HEK293 (cell line): Measurements from ENCODE around the gene FOXD1.

Experiments
- CTCF ChIA-PET: fragments of 350-600 bp; formaldehyde crosslinking; extraction: SDS; loops from one replicate; lab custom pipeline; 2021; ENCODE audit warnings: antibody characterized with exemption; lab: Yijun Ruan, JAX
- POLR2A ChIA-PET: fragments of 300-600 bp; formaldehyde crosslinking; extraction: SDS; loops from one replicate; lab custom pipeline; 2020; ENCODE audit warnings: antibody characterized with exemption, inconsistent platforms; lab: Yijun Ruan, JAX
- H3K27ac ChIP-seq: fragments of 200-500 bp; sonication (Bioruptor generic); 2 replicates; pipeline ENCODE4 v1.5.1; 2014; ENCODE audit warnings: low read depth, low read length, control low read depth, inconsistent platforms; ENCODE audit errors: extremely low read depth
- H3K36me3 ChIP-seq, 2 experiments: fragments of 200-500 bp in 1 of 2; sonication (Bioruptor generic) in 1 of 2; 1 replicate in 1 of 2; 2 replicates in 1 of 2; pipeline ENCODE4 v1.5.1; 2014 to 2017; ENCODE audit warnings: inconsistent platforms in 2 of 2, low read length in 2 of 2; ENCODE audit not compliant: control insufficient read depth in 2 of 2, insufficient read depth in 1 of 2
- H3K4me1 ChIP-seq: fragments of 200-500 bp; sonication (Bioruptor generic); 2 replicates; pipeline ENCODE4 v1.5.1; 2014; ENCODE audit warnings: mild to moderate bottlenecking, low read length, inconsistent platforms; ENCODE audit not compliant: control insufficient read depth, insufficient read depth
- H3K4me3 ChIP-seq: 2 replicates; pipeline ENCODE4 v1.5.1; 2011; ENCODE audit warnings: low read depth, mild to moderate bottlenecking, control low read depth, low read length, moderate library complexity
- H3K9me3 ChIP-seq: fragments of 200-500 bp; sonication (Bioruptor generic); 2 replicates; pipeline ENCODE4 v1.5.1; 2014; ENCODE audit warnings: low read depth, low read length, inconsistent platforms; ENCODE audit not compliant: control insufficient read depth, insufficient read depth
- EGR2 ChIP-seq: fragments of 450-650 bp; formaldehyde crosslinking; IDR thresholded peaks from 2 replicates; pipeline ENCODE4 v1.5.1; 2016; ENCODE audit warnings: low read depth, missing biosample characterization, missing genetic modification characterization
- IKZF3 ChIP-seq: fragments of 450-650 bp; IDR thresholded peaks from 2 replicates; pipeline ENCODE4 v1.5.0; 2018; ENCODE audit warnings: missing biosample characterization, mild to moderate bottlenecking, missing genetic modification characterization, moderate library complexity
- MYNN ChIP-seq: fragments of 450-650 bp; formaldehyde crosslinking; IDR thresholded peaks from 2 replicates; pipeline ENCODE4 v1.5.1; 2016; ENCODE audit warnings: missing biosample characterization, missing genetic modification characterization, borderline replicate concordance
- PRDM6 ChIP-seq: fragments of 450-650 bp; formaldehyde crosslinking; IDR thresholded peaks from 2 replicates; pipeline ENCODE4 v1.5.1; 2017; ENCODE audit warnings: missing biosample characterization, missing genetic modification characterization
- SP3 ChIP-seq: fragments of 450-650 bp; formaldehyde crosslinking; IDR thresholded peaks from 2 replicates; pipeline ENCODE4 v1.5.1; 2016; ENCODE audit warnings: missing biosample characterization, missing genetic modification characterization
- TRIM28 ChIP-seq: IDR thresholded peaks from 2 replicates; pipeline ENCODE4 v1.6.1; 2011; ENCODE audit warnings: low read length, control low read depth, borderline replicate concordance
- ZBTB10 ChIP-seq: fragments of 450-650 bp; formaldehyde crosslinking; IDR thresholded peaks from 2 replicates; pipeline ENCODE4 v1.5.1; 2016; ENCODE audit warnings: missing biosample characterization, missing genetic modification characterization
- ZBTB20 ChIP-seq: fragments of 450-650 bp; formaldehyde crosslinking; IDR thresholded peaks from 2 replicates; pipeline ENCODE4 v1.5.1; 2016; ENCODE audit warnings: missing biosample characterization, missing genetic modification characterization
- ZBTB44 ChIP-seq: fragments of 450-650 bp; IDR thresholded peaks from 2 replicates; pipeline ENCODE4 v1.5.1; 2018; ENCODE audit warnings: missing biosample characterization, mild to moderate bottlenecking, missing genetic modification characterization
- ZBTB6 ChIP-seq: fragments of 450-650 bp; formaldehyde crosslinking; IDR thresholded peaks from 2 replicates; pipeline ENCODE4 v1.5.1; 2017; ENCODE audit warnings: missing biosample characterization, missing genetic modification characterization
- ZEB2 ChIP-seq: fragments of 450-650 bp; formaldehyde crosslinking; IDR thresholded peaks from 2 replicates; pipeline ENCODE4 v1.5.1; 2016; ENCODE audit warnings: missing biosample characterization, missing genetic modification characterization
- ZNF114 ChIP-seq: fragments of 450-650 bp; formaldehyde crosslinking; IDR thresholded peaks from 2 replicates; pipeline ENCODE4 v1.5.0; 2017; ENCODE audit warnings: missing biosample characterization, missing genetic modification characterization
- ZNF18 ChIP-seq: fragments of 450-650 bp; formaldehyde crosslinking; IDR thresholded peaks from 2 replicates; pipeline ENCODE4 v1.5.1; 2016; ENCODE audit warnings: missing biosample characterization, missing genetic modification characterization
- ZNF350 ChIP-seq: fragments of 450-650 bp; formaldehyde crosslinking; IDR thresholded peaks from 2 replicates; pipeline ENCODE4 v1.5.0; 2017; ENCODE audit warnings: missing biosample characterization, mild to moderate bottlenecking, missing genetic modification characterization
- ZNF362 ChIP-seq: fragments of 450-650 bp; formaldehyde crosslinking; IDR thresholded peaks from 2 replicates; pipeline ENCODE4 v1.5.1; 2016; ENCODE audit warnings: missing biosample characterization, missing genetic modification characterization
- ZNF596 ChIP-seq: fragments of 450-650 bp; IDR thresholded peaks from 2 replicates; pipeline ENCODE4 v1.5.0; 2018; ENCODE audit warnings: missing biosample characterization, mild to moderate bottlenecking, missing genetic modification characterization, moderate library complexity
- ZNF707 ChIP-seq: fragments of 450-650 bp; formaldehyde crosslinking; IDR thresholded peaks from 2 replicates; pipeline ENCODE4 v1.5.1; 2016; ENCODE audit warnings: missing biosample characterization, missing genetic modification characterization
- ZNF76 ChIP-seq: fragments of 450-650 bp; formaldehyde crosslinking; IDR thresholded peaks from 2 replicates; pipeline ENCODE4; 2016; ENCODE audit warnings: low read depth, missing biosample characterization, missing genetic modification characterization, borderline replicate concordance
- TF ChIP-seq, protein P1 (sequence below): fragments of 450-650 bp; formaldehyde crosslinking; IDR thresholded peaks from 2 replicates; pipeline ENCODE4 v1.5.1; 2016; ENCODE audit warnings: missing biosample characterization, missing genetic modification characterization

Gene FOXD1

GRCh38 chr5:73496984-73497457 lies 48.4 kb upstream of the FOXD1 start (continued):
- TF ChIP-seq ZBTB10 (tag by site-specific recombination) (no peak), ZBTB6 (tag by site-specific recombination) (peak; percentile 58; the same call in 1 of the 2 replicates), ZBTB20 (tag by site-specific recombination) (peak; percentile 23; the same call in 1 of the 2 replicates), ZNF76 (tag by site-specific recombination) (0 out of 2 replicates have a peak, but pooled peaks have one; percentile 11), ZEB2 (peak; percentile 76), ZNF18 (tag by site-specific recombination) (no peak), TRIM28 (no peak), ZBTB44 (tag by site-specific recombination) (no peak)
- TF ChIP-seq, protein P1, sequence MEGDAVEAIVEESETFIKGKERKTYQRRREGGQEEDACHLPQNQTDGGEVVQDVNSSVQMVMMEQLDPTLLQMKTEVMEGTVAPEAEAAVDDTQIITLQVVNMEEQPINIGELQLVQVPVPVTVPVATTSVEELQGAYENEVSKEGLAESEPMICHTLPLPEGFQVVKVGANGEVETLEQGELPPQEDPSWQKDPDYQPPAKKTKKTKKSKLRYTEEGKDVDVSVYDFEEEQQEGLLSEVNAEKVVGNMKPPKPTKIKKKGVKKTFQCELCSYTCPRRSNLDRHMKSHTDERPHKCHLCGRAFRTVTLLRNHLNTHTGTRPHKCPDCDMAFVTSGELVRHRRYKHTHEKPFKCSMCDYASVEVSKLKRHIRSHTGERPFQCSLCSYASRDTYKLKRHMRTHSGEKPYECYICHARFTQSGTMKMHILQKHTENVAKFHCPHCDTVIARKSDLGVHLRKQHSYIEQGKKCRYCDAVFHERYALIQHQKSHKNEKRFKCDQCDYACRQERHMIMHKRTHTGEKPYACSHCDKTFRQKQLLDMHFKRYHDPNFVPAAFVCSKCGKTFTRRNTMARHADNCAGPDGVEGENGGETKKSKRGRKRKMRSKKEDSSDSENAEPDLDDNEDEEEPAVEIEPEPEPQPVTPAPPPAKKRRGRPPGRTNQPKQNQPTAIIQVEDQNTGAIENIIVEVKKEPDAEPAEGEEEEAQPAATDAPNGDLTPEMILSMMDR (tag by site-specific recombination) = 0 out of 2 replicates have a peak, but pooled peaks have one; percentile 44
- TF ChIP-seq, all 188 proteins: peak for 24

DNA sequence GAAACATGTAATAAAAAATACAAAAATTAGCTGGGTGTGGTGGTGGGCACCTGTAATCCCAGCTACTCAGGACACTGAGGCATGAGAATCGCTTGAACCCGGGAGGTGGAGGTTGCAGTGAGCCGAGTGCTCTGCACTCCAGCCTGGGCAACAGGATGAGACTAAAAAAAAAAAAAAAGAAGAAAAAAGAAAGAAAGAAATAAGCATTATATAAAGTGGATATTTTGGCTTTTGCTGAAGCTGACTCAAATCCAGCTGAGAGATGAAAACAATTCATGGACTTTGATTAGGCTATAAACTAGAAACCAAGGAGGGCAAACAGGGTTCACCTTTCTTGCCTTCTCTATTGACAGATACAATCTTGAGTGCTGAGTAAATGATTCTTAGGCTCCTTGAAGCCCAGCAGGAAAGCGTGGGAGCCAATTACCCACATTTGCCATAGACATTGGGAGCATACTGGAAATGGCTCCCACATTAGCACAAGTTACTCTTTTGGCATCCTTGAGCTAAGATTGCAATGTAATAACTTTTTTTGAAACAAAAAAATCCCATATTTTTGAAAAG lies 47.3 kb upstream of the FOXD1 start:
- Histone ChIP-seq H3K36me3 (peaks cover 12 to 17% of the 10 kb centered on the region in 2 experiments), H3K9me3 (no peaks in the 10 kb centered on the region), H3K27ac (no peak overlapping the region), H3K4me1 (peaks cover 8% of the 10 kb centered on the region), H3K4me3 (no peak overlapping the region)
- ChIA-PET POLR2A (interaction anchor here (0.7 to 1.6 kb wide), 2 partner anchors 11 to 233 kb away, joined by 3 to 5 read pairs; no protein-coding TSS in a partner anchor), CTCF (interaction anchor here (0.7 to 1.7 kb wide), 5 partner anchors 13 to 122 kb away, joined by 3 to 5 read pairs (median 5); partner anchors contain the start of gene FOXD1)
- TF ChIP-seq ZNF362 (tag by site-specific recombination) = 0 out of 2 replicates have a peak, but pooled peaks have one; percentile 50
- no peak for TF ChIP-seq ZNF114
- TF ChIP-seq IKZF3 (tag by site-specific recombination) = peak; percentile 73
- TF ChIP-seq ZNF596 = peak; percentile 11; the same call in 1 of the 2 replicates
- peak; percentile 49; the same call in 1 of the 2 replicates for TF ChIP-seq PRDM6 (tag by site-specific recombination)
- no peak for TF ChIP-seq ZNF350 (tag by site-specific recombination)
- TF ChIP-seq EGR2 (tag by site-specific recombination) = peak; percentile 46; the same call in 1 of the 2 replicates
- TF ChIP-seq SP3 = no peak
- no peak for TF ChIP-seq MYNN (tag by site-specific recombination)
- TF ChIP-seq ZNF707 (tag by site-specific recombination) = no peak
